GM15510 (cell line): ENCODE measurements around the gene UVSSA.

Experiments used
- POLR2A ChIP-seq: IDR thresholded peaks from 3 replicates; pipeline ENCODE4 v1.6.1; 2011; ENCODE audit warnings: borderline replicate concordance; ENCODE audit not compliant: insufficient read length; ENCODE audit errors: extremely low read depth

Gene UVSSA

DNA sequence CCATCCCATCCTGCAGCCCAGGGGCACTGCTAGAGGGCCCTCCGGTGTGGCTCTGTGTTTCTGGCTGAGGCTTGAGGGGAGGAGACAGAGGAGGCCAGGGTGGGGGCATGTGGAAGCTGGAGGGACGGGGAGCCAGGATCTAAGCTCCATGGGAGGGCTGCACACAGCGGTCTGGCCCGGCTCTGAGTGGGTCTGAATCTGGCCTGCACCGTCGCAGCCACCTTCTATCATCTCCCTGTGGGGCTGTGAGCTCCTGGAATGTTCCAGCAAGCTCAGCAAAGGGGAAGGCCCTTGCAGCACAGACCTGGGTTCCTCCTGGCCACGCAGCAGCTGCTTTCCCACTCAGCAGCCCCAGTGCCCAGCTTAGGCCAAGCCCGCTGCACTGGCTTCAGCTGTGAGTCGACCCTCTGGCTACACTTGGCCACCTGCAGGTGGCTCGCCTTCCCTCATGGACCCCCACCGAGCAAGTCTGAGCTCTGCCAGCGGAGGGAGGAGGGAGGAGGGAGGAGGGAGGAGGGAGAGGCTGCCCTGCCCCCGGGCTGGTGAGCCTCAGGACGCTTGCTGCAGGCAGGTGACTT lies 53.9 kb downstream of the UVSSA start:
- no peak for TF ChIP-seq POLR2A

DNA sequence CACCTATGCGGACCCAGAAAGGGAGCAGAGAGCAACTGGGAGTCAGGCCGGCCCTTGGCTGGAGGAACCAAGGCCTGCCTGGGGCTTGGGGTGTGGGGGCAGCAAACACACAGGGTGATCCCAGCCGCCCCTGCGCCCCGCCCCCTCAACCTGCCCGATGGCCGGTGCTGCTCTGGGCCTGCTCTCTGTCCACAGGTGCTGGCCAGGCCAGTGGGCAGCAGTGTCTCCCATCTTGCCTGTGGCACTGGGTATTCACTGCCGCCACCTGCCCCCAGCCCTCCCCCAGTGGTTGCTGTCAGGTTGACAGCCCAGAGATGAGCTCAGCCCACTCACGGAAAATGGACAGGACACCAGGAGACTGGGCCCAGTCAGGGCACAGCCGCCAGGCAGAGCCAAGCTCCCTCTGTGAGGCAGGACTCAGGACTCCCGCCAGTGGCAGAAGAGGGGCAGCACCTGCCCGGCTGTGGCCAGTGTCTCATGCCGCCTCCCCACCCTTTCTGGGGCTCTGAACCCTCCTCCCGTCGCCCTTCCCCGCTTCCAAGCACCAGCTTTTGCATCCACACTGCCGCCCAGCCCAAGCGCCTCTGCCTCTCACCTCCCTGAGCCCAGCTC lies 54.5 kb downstream of the UVSSA start:
- no peak for TF ChIP-seq POLR2A

GRCh38 chr4:1402021-1402515 lies 55.1 kb downstream of the UVSSA start:
- no peak for TF ChIP-seq POLR2A

GRCh38 chr4:1402516-1403091 lies 55.6 kb downstream of the UVSSA start:
- no peak for TF ChIP-seq POLR2A

DNA sequence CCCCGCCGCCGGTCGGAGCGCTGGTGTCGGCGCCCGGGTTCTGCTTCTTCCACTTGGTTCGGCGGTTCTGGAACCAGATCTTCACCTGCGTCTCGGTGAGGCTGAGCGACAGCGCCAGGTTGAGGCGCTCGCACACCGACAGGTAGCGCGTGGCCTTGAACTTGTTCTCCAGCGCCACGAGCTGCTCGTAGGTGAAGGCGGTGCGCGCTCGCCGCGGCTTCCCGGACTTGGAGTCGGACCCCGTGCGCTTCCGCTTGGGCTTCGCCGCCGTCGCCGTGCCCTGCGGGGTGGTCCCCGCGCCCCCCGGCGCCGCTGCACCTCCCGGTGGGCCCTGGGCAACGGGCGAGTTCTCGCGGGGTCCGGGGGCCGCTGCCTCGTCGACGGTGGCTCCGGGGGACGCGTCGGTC lies 56.2 kb downstream of the UVSSA start:
- TF ChIP-seq POLR2A: no peak

- TF ChIP-seq POLR2A: no peak
Observed at GRCh38 chr4:1403591-1404572, 56.9 kb downstream of the UVSSA start.

DNA sequence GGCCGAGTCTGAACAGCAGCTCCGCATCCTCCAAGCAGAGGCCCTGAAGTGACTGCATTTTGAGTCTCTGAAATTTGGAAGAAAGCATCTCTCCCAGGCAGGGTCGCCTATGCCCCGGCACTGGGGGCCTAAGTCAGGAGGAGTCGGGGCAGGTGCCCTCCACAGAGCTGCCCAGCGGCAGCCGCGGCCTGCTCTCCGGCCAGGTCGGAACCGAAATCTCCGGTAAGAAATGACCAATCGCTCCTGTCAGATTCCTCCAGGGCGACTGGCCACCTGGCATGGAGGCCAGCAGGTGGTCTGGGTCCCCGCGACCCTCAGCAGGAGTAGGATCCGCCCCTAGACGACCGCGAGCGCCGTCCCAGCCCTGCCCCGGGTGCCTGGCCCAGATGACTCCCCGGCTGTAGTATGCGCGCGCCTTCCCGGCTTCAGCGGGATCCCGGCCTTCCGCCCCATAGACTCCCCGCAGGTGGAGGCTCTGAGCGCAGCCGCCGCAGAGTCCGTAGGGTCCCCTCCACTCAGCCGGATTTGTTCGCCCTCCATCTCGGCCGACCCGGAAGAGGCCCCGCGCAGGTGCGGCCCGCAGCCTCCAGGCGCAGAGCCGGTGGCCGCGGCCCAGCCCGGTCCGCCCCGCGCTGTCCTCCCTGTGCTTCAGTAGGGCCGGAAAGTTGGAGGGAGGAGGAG lies 57.7 kb downstream of the UVSSA start:
- TF ChIP-seq POLR2A: no peak

GRCh38 chr4:1405254-1405635 lies 58.2 kb downstream of the UVSSA start:
- no peak for TF ChIP-seq POLR2A

DNA sequence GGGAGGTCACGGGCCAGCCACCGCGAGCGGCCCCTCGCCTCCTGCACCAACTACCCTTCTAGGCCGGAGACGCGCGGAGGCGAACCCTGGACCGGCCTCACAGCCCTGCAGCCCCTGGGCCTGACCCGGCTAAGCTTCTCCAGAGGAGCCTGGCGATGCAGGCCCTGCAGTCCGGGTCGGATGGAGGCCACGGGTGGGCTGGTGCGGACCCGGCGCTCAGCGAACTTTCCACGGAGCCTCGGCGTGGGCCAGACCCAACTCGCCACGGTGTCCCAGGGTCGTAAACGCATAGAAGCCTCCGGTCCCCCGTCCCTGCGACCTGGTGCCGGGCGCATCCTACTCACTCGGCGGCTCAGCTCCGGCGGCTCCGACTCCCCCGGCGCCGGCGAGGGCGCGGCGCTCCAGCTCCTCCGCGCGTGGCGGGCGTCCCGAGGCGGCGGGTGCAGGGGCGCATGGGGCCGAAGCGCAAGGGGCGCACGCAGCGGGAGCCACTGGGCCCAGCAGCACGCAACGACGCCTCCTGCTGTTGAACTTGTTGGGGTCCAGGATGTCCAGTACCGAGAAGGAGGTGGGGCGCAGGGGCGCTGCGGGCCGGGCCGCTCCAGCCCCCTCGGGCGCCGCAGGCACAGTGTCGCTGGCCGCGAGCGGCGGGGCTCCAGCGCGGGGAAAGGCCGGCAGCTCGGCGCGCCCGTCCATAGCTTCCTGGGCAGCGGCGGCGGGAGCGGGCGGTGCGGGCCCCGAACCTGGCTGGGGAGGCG lies 58.8 kb downstream of the UVSSA start:
- no peak for TF ChIP-seq POLR2A

- no peak for TF ChIP-seq POLR2A
Observed at GRCh38 chr4:1406394-1406980, 59.5 kb downstream of the UVSSA start, which contains the start of gene NKX1-1. Gene NKX1-1, minus strand, starts transcription at chr4:1406442. Its CDS starts 0 bp downstream, at chr4:1406442.

GRCh38 chr4:1406981-1407656 lies 60.1 kb downstream of the UVSSA start:
- TF ChIP-seq POLR2A: no peak

- no peak for TF ChIP-seq POLR2A
Observed at GRCh38 chr4:1407657-1408333, 60.8 kb downstream of the UVSSA start.

DNA sequence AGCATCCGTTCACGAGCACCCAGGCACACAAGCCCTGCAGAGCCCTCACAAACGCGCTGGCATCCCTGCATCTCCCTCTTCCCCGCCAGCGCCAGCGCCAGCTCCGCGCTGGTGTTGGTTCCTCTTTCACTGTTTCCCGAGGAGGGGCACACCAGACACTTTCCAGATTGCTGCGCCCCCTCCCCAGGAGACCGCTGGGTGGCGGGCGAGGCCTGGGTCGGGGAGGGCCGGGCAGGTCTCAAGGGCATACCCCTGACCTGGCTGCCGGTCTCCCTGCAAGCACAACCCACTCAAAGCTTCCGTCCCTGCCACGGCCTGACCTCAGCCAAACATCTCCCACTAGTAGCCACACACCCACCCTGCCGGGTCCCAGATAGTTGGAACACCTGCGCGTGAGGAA lies 61.4 kb downstream of the UVSSA start:
- TF ChIP-seq POLR2A: no peak

DNA sequence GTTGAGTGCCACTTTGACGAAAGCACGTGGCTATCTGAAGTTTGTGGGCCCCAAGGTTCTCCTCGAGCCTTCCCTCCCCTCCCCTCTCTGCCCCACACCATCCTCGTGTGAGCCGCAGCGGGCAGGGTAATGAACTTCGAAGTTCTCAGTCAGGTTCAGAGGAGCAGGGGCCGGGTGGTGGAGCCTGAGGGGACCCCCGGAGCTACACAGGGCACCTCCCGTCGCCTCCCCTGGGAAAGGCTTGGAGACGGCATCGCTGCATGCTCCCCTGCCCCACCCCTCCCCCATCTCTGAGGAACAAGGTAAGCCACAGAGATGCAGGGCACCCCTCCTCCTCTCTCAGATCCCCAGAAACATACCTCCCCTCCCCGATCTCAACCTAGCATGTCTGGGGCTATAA lies 62.1 kb downstream of the UVSSA start:
- TF ChIP-seq POLR2A: no peak
